LNCaP clone FGC (cell line): ENCODE results near the gene MAPK13.

ENCODE experiments used
- DNase-seq: peaks from one replicate; pipeline ENCODE4 v3.0.0-alpha.2; 2011; ENCODE audit warnings: low read depth
- H3K4me3 ChIP-seq: 2 replicates; pipeline ENCODE4 v1.5.1; 2011; ENCODE audit warnings: mild to moderate bottlenecking, low read depth, low read length, control low read depth
- CTCF ChIP-seq: IDR thresholded peaks from 2 replicates; pipeline ENCODE4 v1.5.1; 2012; ENCODE audit warnings: mild to moderate bottlenecking; ENCODE audit not compliant: control insufficient read depth, insufficient read depth; ENCODE audit errors: extremely low read depth

The MAPK13 gene

GRCh38 chr6:36149476-36149875 lies 19.2 kb downstream of the MAPK13 start:
- DNase-seq, result no peak
- no peak overlapping the region for H3K4me3 ChIP-seq
- TF ChIP-seq CTCF, result no peak

- TF ChIP-seq CTCF, result no peak
- no peak overlapping the region for H3K4me3 ChIP-seq
- DNase-seq, result no peak
These were observed 20.0 kb downstream of the MAPK13 start for GRCh38 chr6:36150283-36150682.

GRCh38 chr6:36154286-36154685 lies 24.0 kb downstream of the MAPK13 start:
- TF ChIP-seq CTCF, result no peak
- DNase-seq, result peak; percentile 46
- no peak overlapping the region for H3K4me3 ChIP-seq

- TF ChIP-seq CTCF, result no peak
- DNase-seq, result no peak
- no peak overlapping the region for H3K4me3 ChIP-seq
These were observed 25.3 kb downstream of the MAPK13 start for GRCh38 chr6:36155662-36156061.

GRCh38 chr6:36160147-36160760 lies 29.9 kb downstream of the MAPK13 start:
- TF ChIP-seq CTCF, result no peak
- no peak overlapping the region for H3K4me3 ChIP-seq
- DNase-seq, result no peak

- DNase-seq, result no peak
- no peak overlapping the region for H3K4me3 ChIP-seq
- no peak for TF ChIP-seq CTCF
These were observed 39.0 kb downstream of the MAPK13 start for GRCh38 chr6:36169023-36170007.
